Measurements from ENCODE around the gene ADORA2B. TPM values are rescaled to one million over a fixed set of nuclear protein-coding genes. Genes with fewer than 3 reads are reported as not detected.

The ADORA2B gene
- total RNA-seq, 1 experiment from 2014 or later: 14.4 TPM

DNA sequence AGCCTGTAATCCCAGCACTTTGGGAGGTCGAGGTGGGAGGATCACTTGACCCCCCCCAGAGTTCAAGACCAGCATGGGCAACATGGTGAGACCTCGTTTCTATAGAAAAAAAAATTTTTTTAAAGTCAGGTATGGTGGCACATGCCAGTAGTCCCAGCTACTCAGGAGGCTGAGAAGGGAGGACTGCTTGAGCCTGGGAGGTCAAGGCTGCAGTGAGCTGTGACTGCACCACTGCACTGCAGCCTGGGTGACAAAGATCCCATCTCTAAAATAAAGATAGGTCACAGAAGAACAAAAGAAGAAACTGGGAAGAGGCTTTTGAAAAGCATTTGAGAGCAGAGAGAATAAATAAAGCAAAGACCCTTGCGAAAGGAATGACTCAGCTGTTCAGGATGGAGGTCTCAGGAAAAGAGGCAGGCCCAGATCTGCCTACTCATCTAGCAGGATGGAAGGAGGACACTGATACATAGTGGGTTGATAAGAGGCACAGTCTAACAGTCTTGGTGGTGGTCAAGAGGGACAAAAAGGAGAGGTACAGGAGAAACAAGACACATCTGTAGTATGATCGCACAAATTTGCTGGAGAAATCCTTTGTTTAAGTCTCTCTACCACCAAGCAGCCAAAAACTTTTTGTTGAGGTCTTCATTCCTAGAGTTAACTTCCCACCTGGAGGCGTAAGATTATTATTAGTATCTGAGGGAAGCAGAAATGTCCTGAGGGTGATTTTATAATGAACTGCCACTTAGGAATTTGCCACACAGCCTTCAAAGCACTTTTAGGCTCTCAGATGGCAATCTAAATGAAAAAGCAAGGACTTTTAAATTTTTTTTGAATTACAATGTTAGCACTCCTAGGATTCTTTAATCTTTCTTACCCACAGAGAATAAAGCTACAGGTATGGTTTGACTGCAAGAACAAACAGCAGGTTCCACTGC, 37.0 kb downstream of the ADORA2B start:
- peak; percentile 46 for DNase-seq (ENCODE audit: low read depth)

DNA sequence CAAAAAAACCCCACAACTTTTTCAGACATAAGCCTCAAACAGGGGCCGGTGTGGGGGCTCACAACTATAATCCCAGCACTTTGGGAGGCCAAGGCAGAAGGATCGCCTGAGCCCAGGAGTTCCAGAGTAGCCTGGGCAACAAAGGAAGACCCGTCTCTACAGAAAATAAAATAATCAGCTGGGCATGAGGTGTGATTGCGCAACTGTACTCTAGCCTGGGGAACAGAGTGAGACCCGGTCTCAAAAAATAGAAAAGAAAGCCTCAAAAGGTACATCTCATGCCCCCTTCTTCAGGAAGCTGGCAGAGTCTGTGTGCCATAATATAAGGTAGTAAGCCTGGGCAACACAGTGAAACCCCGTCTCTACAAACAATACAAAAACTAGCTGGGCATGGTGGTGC, 51.4 kb downstream of the ADORA2B start:
- DNase-seq (ENCODE audit: low read depth): no peak

DNA sequence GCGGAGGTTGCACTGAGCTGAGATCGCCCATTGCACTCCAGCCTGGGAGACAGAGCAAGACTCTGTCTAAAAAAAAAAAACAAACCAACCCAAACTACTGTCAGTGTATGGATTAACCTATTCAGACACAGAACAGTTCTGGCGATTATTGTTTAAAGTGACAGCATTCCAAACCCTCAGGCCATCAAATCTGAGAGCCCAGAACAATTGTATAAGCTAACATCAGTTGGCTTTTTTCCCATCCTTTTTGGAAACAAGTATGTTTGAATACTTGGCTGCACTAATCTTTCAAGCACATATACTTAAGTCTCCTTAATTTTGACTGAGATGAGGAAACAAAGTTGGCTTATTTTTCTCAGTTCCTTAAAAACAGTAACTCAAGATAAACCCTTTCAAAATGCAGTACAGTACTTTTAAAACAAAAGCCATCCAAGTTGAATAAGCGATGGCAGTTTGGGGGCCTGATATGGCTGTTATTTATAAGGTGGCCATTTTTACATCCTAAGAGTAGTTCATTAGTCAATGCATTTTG, 53.2 kb downstream of the ADORA2B start:
- DNase-seq (ENCODE audit: low read depth): no peak

DNA sequence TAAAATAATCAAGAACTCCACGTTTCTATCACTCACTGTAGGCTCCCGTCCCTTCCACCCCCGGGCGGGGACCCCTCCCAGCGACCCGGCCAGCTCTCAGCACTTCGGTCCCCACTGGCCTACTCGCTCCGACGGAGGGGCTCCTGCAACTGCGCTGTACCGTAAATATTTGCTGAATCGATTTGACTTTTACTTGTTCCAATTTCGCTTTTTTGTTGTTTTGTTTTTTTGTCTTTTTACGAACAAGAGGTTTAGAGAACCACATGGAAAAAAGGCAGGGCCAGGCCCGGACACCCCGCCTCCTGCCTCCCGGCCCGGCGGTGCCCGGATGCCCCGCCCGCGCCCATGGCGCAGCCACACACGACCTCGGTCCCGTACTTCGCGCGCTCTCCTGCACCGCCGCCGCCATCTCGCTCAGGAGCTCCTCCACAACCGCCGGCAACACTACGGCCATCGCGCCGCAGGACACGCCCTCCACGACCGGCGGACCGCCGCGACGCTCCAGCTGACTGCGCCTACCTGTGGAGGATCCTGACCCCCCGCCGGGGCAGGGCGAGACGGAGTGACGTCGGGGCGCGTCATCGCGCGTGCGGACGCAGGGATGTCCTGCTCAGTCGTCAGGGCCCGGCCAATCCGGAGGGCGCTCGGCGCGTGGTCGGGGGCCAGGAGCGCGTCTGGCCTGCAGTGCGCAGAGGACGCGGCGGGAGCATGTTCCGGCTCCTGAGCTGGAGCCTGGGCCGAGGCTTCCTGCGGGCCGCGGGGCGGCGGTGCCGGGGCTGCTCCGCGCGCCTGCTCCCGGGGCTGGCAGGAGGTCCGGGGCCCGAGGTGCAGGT, 54.4 kb downstream of the ADORA2B start, which contains the start of the genes TTC19 and ZSWIM7:
Gene TTC19, plus strand, starts transcription at position 684 of the 833 bp plus-strand sequence. Its CDS starts 25 bp downstream, at position 709.
Gene ZSWIM7, minus strand, starts transcription at position 564 of the 833 bp plus-strand sequence. Its CDS starts 110 bp downstream, at position 454.
- DNase-seq (ENCODE audit: low read depth): peak; percentile 91

DNA sequence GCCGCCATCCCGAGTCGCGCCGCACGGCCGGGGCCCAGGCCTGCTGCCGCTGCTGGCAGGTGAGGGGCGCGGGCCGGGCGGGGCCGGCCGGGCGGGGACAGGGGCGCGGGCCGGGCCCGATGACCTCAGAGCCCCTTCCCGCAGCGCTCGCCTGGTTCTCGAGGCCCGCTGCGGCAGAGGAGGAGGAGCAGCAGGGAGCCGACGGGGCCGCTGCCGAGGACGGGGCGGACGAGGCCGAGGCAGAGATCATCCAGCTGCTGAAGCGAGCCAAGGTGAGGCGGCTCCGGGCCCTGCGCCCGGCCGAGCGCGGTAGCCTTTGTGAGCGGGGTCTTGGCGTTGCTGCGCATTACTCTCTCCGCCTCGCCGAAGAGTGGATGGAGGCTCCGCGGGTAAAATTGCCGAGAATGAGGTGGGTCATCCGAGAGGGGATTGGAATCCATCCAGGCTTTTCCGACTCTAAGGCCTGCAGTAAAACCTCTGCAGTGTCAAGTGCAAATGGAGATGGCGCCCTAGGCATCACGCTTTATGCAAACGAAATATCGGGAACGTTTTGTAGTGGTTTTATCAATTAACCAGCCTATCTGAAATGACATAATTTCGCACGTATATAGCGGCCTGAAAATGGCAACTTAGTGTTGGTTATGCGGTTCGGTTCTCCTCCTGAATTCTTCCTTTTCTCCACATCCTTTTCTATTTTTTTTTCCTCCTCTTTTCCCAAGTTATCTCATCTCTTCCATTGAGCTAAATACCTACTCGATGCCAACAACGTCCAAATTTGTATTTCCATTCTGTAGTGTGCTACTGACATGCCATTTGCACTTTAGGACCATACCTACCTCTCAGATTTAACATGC, 55.3 kb downstream of the ADORA2B start:
- peak; percentile 36 for DNase-seq (ENCODE audit: low read depth)

DNA sequence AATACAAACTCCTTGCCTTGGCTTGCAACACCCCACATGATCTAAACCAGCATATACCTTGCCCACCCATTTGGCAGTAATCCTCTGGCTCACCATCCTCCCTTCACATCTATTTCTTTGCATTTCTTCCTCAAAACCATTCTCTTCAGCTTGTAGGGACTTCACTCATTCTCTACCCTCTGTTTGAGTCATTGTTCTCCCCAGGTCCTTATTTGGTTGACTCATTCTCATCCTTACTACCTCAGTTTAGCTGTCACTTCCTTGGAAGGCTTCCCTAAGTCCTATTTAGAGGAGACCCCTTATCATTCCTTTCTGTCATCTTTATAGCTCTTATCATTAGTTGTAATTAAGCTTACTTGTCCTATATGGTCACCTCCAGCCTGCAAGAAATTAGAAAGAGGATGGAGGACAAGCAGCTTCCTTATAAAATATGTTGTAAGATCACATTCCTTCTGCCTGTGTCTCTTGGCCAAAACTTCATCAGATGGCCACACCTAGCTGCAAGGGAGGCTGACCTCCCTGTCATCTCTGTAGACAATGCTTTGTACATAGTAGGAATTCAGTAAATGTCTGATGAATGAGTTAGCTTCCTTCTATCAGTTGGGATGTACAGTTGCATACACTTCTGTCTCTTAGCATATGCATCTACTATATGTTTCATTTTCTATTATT, 56.4 kb downstream of the ADORA2B start:
- no peak for DNase-seq (ENCODE audit: low read depth)

DNA sequence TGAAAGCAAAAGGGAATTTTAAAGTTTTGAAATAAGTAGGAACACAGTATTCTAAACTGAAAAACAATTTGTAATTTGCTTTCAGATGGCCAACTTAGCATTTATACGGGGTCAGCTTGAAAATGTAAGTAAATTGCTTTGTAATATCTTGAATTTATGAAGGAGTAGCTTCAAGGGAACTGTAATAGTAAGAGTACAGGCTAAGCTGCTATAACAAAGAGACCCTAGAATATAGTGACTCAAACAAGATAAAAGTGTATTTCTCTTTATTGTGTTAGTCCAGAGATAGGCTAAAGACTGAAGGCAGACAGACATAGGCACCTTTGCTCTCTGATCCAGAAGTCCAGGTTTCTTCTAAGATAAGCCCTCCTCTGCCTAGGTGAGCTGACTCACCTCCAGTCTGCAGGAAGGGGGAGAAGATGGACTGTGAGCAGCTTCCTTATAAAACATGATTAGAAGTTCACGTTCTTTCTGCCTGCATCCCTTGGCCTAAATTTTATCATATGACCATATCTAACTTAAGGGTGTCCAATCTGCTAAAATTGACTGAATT, 57.9 kb downstream of the ADORA2B start:
- DNase-seq (ENCODE audit: low read depth): no peak

DNA sequence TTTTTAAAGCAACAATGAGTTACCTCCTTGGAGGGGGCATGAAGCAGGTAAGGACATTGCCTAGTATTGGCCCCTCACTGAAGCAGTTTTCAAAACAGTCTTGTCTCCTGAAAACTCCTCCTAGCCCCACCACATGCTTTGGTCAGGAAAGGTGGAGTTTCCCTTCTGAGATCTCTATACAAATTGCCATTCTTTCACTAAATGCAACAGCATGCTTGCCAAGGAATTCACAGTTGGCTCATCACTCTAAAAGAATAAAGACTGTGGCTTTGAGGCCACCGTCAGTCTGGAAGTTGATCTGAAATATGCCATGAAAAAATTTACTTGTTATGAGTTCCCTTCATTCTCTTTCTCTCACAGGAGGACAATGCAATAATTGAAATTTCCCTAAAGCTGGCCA, 58.9 kb downstream of the ADORA2B start:
- DNase-seq (ENCODE audit: low read depth): no peak

DNA sequence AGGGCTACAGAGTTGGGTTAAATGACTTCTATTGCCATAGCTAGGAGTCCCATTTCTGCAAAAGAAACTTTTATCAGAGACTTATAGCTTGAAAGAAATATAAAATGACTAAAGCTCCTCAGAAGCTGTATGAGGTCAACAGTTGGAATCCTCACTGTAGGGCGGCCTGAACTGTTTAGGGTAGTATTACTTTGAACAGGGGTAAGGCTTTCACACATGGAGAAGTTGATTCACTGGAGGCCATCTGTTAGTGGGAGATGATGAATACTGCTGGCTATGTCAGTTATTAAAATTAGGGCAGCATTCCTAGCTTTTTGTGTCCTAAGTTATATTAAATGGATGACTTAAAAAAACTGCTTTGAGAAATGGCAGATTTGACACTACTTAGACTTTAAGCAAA, 60.7 kb downstream of the ADORA2B start:
- DNase-seq (ENCODE audit: low read depth): no peak

DNA sequence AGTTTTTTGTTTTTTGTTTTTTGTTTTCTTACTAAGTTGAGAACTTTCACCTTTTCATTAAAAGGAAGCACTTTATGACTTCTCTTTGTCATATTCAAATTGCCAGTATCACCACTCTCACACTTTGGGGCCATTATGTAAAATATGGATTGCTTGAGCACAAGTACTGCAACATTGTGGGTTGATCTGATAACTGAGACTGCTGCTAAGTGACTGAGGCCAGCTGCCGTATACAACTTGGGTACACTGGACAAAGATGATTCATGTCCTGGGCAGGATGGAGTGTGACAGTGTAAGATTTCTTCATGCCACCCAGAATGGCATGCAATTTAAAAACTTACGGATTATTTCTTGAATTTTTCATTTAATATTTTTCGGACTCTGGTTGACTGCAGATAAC, 62.5 kb downstream of the ADORA2B start:
- DNase-seq (ENCODE audit: low read depth): no peak

DNA sequence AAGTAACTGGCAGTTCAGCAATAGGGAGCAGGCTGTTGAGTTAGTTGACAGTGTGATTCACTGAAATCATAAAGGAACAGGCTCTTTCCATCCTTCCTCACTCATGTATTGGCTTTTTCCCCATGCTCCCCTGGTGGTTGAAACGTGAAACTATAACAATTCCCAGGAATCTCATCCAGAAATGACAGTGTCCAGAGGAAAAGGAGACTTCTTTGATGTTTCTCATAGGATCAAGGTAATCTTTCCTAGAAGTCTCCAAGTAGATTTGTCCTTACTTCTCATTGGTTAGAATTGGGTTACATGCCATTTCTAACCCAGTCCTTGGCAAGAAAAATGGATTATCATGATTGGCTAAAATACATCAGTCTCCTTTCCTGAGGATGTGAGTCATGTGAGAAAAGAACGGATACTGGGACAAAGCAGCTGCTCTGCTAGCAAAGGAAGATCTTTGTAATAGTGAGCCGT, 69.0 kb downstream of the ADORA2B start:
- DNase-seq (ENCODE audit: low read depth): peak; percentile 72

DNA sequence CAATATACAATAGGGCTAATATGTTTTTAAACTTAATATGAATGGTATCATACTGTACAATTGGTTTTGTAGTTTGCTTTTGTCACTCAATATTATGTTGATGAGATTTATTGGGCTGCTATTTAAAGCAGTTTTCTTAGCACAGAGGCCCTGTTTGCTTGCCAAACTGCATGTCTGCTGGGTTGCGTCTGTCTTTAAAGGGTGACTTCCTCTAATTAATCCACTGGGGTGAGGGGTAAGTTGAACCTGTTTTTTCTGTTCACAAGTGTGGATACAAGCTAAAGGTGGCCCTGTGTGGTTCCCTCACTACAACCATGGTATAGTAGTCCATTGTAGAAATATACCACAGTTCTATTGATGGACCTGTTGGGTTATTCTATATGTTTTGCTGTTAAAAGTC, 74.4 kb downstream of the ADORA2B start:
- no peak for DNase-seq (ENCODE audit: low read depth)

DNA sequence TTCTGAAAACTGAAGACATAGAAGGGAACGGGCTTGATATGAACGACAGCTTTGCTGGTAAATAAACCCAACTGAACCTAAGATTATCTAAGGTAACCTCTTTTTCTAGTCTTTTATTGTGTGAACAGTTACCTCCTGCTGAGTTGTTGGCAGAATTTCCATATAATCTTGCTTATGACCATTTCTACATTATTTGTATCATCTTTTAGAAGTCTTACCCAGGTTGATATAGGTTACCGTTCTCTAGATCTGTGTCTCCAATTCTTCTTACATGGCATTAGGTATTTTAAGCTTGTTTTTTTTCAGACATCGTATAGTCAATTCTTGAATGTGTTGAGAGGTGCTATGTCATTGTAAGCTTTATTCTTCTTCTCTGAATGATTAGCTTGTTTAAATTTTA, 79.0 kb downstream of the ADORA2B start:
- DNase-seq (ENCODE audit: low read depth): no peak

DNA sequence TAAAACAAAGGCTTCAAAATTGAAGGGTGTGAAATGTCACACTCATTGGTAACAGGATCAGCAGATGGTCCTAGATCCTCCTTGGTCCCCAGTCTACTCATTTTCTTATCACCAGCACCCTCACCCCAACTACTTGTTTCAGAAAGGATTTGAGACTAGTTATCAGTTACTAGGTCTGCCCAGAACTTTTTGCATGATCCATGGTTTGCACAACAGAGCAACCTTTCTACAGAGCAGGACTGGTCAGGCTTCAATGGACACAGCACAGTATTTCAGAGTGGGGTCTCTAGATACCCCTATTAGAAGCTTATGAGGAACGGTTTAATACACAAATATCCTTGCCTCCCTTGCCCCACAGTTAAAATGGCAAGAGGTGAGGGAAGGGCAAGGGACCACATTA, 80.3 kb downstream of the ADORA2B start:
- no peak for DNase-seq (ENCODE audit: low read depth)

Other genes with a start within 250 kb of the ADORA2B start
- 23.0 and 26.2 TPM in 2 replicates for gene ZNF286A, start 245.4 kb upstream of the ADORA2B start, total RNA-seq (2014; rRNA removed; shearing (Covaris generic))
- gene TBC1D26, start 212.8 kb upstream of the ADORA2B start, total RNA-seq (2014; rRNA removed; shearing (Covaris generic)): not detected in 2 replicates
- 23.0 and 27.2 TPM in 2 replicates for gene ZSWIM7, start 54.6 kb downstream of the ADORA2B start, total RNA-seq (2014; rRNA removed; shearing (Covaris generic))
- 17.7 and 19.8 TPM in 2 replicates for gene TTC19, start 54.7 kb downstream of the ADORA2B start, total RNA-seq (2014; rRNA removed; shearing (Covaris generic))